BLaER1 treated with 17β-estradiol and CSF1 and Interleukin-3, amounts not matched to agents 10 nM and 100 nM (cell line): Measurements from ENCODE around the gene SRSF10.
"Not testable (repeated sequence)": the region's sequence is repeated elsewhere in the genome, so short reads cannot be mapped to it uniquely, and the experiment has no call there.

Experiments used
- H3K27ac ChIP-seq, 11 experiments: shearing (Covaris generic); formaldehyde crosslinking; 2 replicates each; pipeline ENCODE4 v1.8.1; 2022
- H3K27me3 ChIP-seq, 11 experiments: shearing (Covaris generic); formaldehyde crosslinking; 2 replicates each; pipeline ENCODE4 v1.8.1; 2022
- H3K36me3 ChIP-seq, 11 experiments: shearing (Covaris generic); formaldehyde crosslinking; 2 replicates each; pipeline ENCODE4 v1.8.1; 2022
- H3K4me1 ChIP-seq, 10 experiments: shearing (Covaris generic); formaldehyde crosslinking; 2 replicates each; pipeline ENCODE4 v1.8.1; 2022
- H3K4me2 ChIP-seq, 11 experiments: shearing (Covaris generic); formaldehyde crosslinking; 2 replicates each; pipeline ENCODE4 v1.8.1; 2022
- H3K4me3 ChIP-seq, 10 experiments: shearing (Covaris generic); formaldehyde crosslinking; 2 replicates each; pipeline ENCODE4 v1.8.1; 2022
- H3K9ac ChIP-seq, 11 experiments: shearing (Covaris generic); formaldehyde crosslinking; 2 replicates each; pipeline ENCODE4 v1.8.1; 2022
- H3K9me3 ChIP-seq, 11 experiments: shearing (Covaris generic); formaldehyde crosslinking; replicated peaks in 1 of 11; 2 replicates each; pipeline ENCODE4 v1.8.1; 2022
- H4K20me1 ChIP-seq, 11 experiments: shearing (Covaris generic); formaldehyde crosslinking; 2 replicates each; pipeline ENCODE4 v1.8.1; 2022
- Cebpa-rat ChIP-seq, 11 experiments: shearing (Covaris generic); IDR thresholded peaks; 2 replicates each; pipeline ENCODE4 v1.8.1; 2022

Gene SRSF10

DNA sequence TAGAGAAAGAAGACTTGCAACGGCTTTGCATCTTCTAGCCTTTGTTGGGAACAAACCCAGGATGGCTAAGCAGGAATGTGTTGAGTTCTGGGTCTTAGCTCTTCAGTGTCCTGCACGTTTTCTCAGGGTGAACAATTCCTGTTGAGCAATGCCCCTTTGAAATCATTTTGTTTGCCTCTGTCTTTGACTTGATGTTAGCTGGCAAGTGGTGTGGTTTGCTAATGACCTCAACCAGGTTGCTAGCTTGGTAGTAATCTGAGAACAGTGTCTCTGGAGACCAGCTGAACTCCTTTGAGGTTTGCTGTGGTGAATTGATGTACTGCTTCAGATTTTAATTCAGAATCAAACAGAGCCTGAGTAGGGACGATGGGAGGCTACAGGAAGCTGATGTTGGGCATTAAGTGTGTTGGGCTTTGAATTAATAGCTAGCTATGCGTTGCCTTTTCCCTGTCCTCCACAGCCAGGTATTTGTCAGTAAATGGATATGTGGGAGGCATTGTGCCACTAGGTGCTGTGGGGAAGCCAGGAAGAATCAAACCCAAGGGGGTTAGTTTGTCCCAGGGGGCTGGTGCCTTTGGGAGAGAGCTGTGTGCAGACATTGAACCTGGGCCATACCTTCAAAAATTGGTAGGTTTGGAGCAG, 23.3 kb upstream of the SRSF10 start:
- Histone ChIP-seq H3K9ac (peak overlapping the region in 1 of 11 experiments; percentile 25; a peak in 2 of 22 replicates), H3K4me1 (peaks cover 0 to 36% (median 26%) of the 10 kb centered on the region in 10 experiments; a peak in 17 of 20 replicates), H3K36me3 (no peaks in the 10 kb centered on the region), H3K4me3 (no peak overlapping the region), H3K27ac (no peak overlapping the region), H3K27me3 (no peaks in the 10 kb centered on the region), H3K9me3 (peaks cover 3 to 14% (median 11%) of the 10 kb centered on the region in 11 experiments; a peak in 12 of 22 replicates), H4K20me1 (no peaks in the 10 kb centered on the region), H3K4me2 (peak overlapping the region in 10 of 11 experiments; percentile 1 to 87 (median 75); a peak in 18 of 22 replicates)
- peak in 3 of 11 experiments; percentile 20 to 79 (median 45); a peak in 2 of 22 replicates for TF ChIP-seq Cebpa-rat (IDR thresholded peaks at IDR 0.05)

DNA sequence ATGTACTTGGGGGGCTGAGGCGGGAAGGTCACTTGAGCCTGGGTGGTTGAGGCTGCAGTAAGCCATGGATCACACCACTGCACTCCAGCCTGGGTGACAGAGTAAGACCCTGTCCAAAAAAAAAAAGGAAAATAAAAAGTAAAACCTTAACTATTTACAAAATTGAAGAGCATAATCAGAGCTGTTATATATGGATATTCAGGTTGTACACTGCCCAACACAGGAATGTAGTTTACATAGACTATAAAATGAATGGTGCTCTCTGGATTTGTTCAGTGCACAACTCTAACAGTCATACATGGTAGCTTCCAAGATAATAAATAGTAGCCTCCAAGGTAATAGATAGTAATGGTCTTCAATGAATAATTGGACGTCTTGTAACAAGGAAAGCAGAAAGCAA, 22.6 kb upstream of the SRSF10 start:
- H3K4me1 ChIP-seq: peaks cover 0 to 33% (median 23%) of the 10 kb centered on the region in 10 experiments; a peak in 17 of 20 replicates
- H3K9me3 ChIP-seq: peaks cover 3 to 14% (median 11%) of the 10 kb centered on the region in 11 experiments; a peak in 12 of 22 replicates
- H3K27ac ChIP-seq: no peak overlapping the region
- H3K27me3 ChIP-seq: no peaks in the 10 kb centered on the region
- TF ChIP-seq Cebpa-rat (IDR thresholded peaks at IDR 0.05): no peak
- no peaks in the 10 kb centered on the region for H4K20me1 ChIP-seq
- no peaks in the 10 kb centered on the region for H3K36me3 ChIP-seq
- H3K4me3 ChIP-seq: no peak overlapping the region
- H3K9ac ChIP-seq: no peak overlapping the region
- H3K4me2 ChIP-seq: peak overlapping the region in 7 of 11 experiments; percentile 63 to 87 (median 79); a peak in 13 of 22 replicates

GRCh38 chr1:23999156-23999671, 19.1 kb upstream of the SRSF10 start:
- H4K20me1 ChIP-seq: no peaks in the 10 kb centered on the region
- no peak overlapping the region for H3K9ac ChIP-seq
- TF ChIP-seq Cebpa-rat (IDR thresholded peaks at IDR 0.05): no peak
- peaks cover 0 to 30% (median 17%) of the 10 kb centered on the region in 10 experiments; a peak in 17 of 20 replicates for H3K4me1 ChIP-seq
- H3K4me3 ChIP-seq: no peak overlapping the region
- H3K36me3 ChIP-seq: no peaks in the 10 kb centered on the region
- no peaks in the 10 kb centered on the region for H3K27me3 ChIP-seq
- H3K9me3 ChIP-seq: no peaks in the 10 kb centered on the region
- no peak overlapping the region for H3K27ac ChIP-seq
- peak overlapping the region in 2 of 11 experiments; percentile 10 to 23; a peak in 2 of 22 replicates for H3K4me2 ChIP-seq

DNA sequence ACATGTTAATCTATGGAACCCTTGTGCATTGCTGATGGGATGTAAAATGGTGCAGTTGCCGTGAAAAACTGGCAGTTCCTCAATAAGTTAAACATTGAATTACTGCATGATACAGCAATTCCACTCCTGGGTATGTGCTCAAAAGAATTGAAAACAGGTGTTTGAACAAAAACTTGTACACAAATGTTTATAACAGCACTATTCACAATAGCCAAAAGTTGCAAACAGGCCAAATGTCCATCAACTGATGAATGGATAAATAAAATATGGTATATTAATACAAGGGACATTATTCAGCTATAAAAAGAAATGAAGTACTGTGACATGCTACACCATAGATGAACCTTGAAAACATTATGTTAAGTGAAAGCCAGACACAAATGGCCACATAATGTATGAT, 17.7 kb upstream of the SRSF10 start:
- H3K4me1 ChIP-seq: peaks cover 0 to 16% (median 3%) of the 10 kb centered on the region in 10 experiments; a peak in 12 of 20 replicates
- H3K4me2 ChIP-seq: no peak overlapping the region
- no peak for TF ChIP-seq Cebpa-rat (IDR thresholded peaks at IDR 0.05)
- no peak overlapping the region for H3K27ac ChIP-seq
- no peaks in the 10 kb centered on the region for H3K36me3 ChIP-seq
- no peaks in the 10 kb centered on the region for H3K27me3 ChIP-seq
- no peaks in the 10 kb centered on the region for H4K20me1 ChIP-seq
- no peak overlapping the region for H3K9ac ChIP-seq
- no peak overlapping the region for H3K4me3 ChIP-seq
- H3K9me3 ChIP-seq: no peaks in the 10 kb centered on the region

DNA sequence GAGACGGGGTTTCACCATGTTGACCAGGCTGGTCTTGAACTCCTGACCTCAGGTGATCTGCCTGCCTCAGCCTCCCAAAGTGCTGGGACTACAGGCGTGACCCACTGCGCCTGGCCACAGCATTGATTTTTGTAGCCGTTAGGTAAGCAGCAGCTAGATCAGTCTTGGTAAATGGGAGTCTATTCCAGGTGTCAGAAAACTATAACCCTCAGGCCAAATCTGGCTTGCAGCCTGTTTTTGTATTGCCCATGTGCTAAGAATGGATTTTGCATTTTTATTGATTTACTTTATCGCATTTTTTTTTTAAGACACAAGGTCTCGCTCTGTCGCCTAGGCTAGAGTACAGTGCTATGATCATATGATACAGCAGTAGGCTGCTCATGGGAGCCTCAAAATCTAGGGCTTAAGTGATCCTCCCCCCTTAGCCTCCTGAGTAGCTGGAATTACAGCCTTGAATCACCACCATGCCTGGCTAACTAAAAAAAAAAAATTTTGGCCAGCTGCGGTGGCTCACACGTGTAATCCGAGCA, 16.6 kb upstream of the SRSF10 start:
- no peak overlapping the region for H3K27ac ChIP-seq
- H4K20me1 ChIP-seq: no peaks in the 10 kb centered on the region
- H3K4me2 ChIP-seq: no peak overlapping the region
- no peak overlapping the region for H3K9ac ChIP-seq
- H3K4me1 ChIP-seq: peaks cover 0 to 11% (median 0%) of the 10 kb centered on the region in 10 experiments; a peak in 3 of 20 replicates
- H3K4me3 ChIP-seq: no peak overlapping the region
- peaks cover 0 to 6% (median 0%) of the 10 kb centered on the region in 11 experiments; a peak in 1 of 22 replicates for H3K9me3 ChIP-seq
- no peaks in the 10 kb centered on the region for H3K36me3 ChIP-seq
- TF ChIP-seq Cebpa-rat (IDR thresholded peaks at IDR 0.05): no peak
- no peaks in the 10 kb centered on the region for H3K27me3 ChIP-seq

DNA sequence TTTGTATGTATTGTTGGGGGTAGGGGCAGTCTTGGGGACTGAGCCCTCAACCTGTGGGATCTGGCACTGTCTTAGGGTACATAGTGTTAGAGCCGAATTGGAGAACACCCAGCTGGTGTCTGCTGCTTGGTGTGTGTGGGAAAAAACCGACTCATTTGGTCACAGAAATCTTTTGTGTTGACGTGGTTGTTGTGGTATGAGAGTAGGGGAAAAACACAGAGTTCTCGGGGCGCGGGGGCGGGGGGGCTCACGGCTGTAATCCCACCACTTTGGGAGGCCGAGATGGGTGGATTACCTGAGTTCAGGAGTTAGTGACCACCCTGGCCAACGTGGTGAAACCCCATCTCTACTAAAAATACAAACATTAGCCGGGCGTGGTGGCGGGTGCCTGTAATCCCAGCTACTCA, 15.3 kb upstream of the SRSF10 start:
- TF ChIP-seq Cebpa-rat (IDR thresholded peaks at IDR 0.05): no peak
- no peak overlapping the region for H3K27ac ChIP-seq
- no peak overlapping the region for H3K4me3 ChIP-seq
- H3K9me3 ChIP-seq: peaks cover 0 to 8% (median 0%) of the 10 kb centered on the region in 11 experiments; a peak in 1 of 22 replicates
- H3K9ac ChIP-seq: no peak overlapping the region
- H3K4me1 ChIP-seq: peaks cover 0 to 11% (median 0%) of the 10 kb centered on the region in 10 experiments; a peak in 3 of 20 replicates
- H4K20me1 ChIP-seq: no peaks in the 10 kb centered on the region
- no peaks in the 10 kb centered on the region for H3K36me3 ChIP-seq
- H3K4me2 ChIP-seq: no peak overlapping the region
- no peaks in the 10 kb centered on the region for H3K27me3 ChIP-seq

- H3K9me3 ChIP-seq, H3K4me1 ChIP-seq, H3K4me3 ChIP-seq, H3K27me3 ChIP-seq, H3K4me2 ChIP-seq, H3K9ac ChIP-seq, H3K27ac ChIP-seq, H4K20me1 ChIP-seq, H3K36me3 ChIP-seq: not testable (repeated sequence)
Observed at GRCh38 chr1:23992011-23992410, 11.9 kb upstream of the SRSF10 start.

- Histone ChIP-seq H3K4me1 (peaks cover 0 to 10% (median 8%) of the 10 kb centered on the region in 10 experiments; a peak in 14 of 20 replicates), H4K20me1 (no peaks in the 10 kb centered on the region), H3K9ac (no peak overlapping the region; a peak in 1 of 22 replicates), H3K4me2 (no peak overlapping the region), H3K4me3 (no peak overlapping the region), H3K9me3 (peaks cover 0 to 8% (median 0%) of the 10 kb centered on the region in 11 experiments; a peak in 5 of 22 replicates), H3K27me3 (no peaks in the 10 kb centered on the region), H3K36me3 (no peaks in the 10 kb centered on the region), H3K27ac (no peak overlapping the region)
- TF ChIP-seq Cebpa-rat (IDR thresholded peaks at IDR 0.05): no peak
Observed at GRCh38 chr1:23989263-23989662, 9.1 kb upstream of the SRSF10 start.

- not testable (repeated sequence) for H3K27ac ChIP-seq, H3K9ac ChIP-seq, H3K4me2 ChIP-seq, H3K4me3 ChIP-seq, H4K20me1 ChIP-seq, H3K27me3 ChIP-seq, H3K9me3 ChIP-seq, H3K36me3 ChIP-seq
- peaks cover 5 to 32% (median 29%) of the 10 kb centered on the region in 10 experiments; a peak in 18 of 20 replicates for H3K4me1 ChIP-seq
Observed at GRCh38 chr1:23987038-23987437, 6.9 kb upstream of the SRSF10 start.
